ENCODE data around the gene LCAT.

Gene LCAT

DNA sequence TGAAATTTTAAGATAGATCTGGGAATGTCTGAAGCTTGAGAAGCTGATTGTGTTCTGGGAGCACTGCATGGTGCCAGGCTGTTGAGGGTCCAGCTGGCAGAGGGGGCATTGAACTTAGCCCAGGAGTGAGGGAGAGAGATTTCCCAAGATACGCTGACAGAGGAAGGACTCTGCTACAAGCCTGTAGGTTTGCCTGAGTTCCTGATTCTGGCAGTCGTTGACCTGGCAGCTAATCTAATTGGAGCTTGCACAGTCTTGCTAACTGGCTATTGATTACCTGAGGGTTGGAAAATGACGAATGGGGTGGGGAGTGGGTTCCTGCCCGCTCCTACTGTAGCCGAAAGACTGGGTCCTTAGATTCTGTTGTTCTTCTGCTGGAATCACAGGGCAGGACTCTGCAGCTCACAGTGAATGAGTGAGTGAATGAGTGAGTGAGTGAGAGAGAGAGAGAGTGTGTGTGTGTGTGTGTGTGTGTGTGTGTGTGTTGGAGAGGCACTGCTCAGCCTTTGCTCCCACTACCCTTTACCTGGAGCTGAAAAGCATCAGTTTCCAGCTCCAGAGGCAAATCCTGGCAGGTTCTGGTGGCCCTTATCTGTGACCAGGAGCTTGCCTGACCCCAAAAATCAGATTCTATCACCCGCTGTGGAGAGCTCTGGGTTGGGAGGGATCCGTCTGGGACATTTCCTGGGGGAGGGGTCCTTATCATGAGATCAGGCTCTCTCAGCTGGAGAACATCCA is 29.0 kb downstream of the LCAT start:
- in situ Hi-C loops (cut with MboI; ENCODE audit: low pct_unique_long_range_greater_than_20kb, low sequenced_read_pairs, unreplicated experiment): loop anchor here (25.0 kb wide), 1 partner anchor 378 kb away; the partner anchor contains the start of gene RIPOR1
- no peak for DNase-seq (ENCODE audit: low spot score)
- TF ChIP-seq, protein P1, sequence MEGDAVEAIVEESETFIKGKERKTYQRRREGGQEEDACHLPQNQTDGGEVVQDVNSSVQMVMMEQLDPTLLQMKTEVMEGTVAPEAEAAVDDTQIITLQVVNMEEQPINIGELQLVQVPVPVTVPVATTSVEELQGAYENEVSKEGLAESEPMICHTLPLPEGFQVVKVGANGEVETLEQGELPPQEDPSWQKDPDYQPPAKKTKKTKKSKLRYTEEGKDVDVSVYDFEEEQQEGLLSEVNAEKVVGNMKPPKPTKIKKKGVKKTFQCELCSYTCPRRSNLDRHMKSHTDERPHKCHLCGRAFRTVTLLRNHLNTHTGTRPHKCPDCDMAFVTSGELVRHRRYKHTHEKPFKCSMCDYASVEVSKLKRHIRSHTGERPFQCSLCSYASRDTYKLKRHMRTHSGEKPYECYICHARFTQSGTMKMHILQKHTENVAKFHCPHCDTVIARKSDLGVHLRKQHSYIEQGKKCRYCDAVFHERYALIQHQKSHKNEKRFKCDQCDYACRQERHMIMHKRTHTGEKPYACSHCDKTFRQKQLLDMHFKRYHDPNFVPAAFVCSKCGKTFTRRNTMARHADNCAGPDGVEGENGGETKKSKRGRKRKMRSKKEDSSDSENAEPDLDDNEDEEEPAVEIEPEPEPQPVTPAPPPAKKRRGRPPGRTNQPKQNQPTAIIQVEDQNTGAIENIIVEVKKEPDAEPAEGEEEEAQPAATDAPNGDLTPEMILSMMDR (IDR thresholded peaks at IDR 0.05; ENCODE audit: extremely low read depth, insufficient read depth, missing control alignments): no peak

DNA sequence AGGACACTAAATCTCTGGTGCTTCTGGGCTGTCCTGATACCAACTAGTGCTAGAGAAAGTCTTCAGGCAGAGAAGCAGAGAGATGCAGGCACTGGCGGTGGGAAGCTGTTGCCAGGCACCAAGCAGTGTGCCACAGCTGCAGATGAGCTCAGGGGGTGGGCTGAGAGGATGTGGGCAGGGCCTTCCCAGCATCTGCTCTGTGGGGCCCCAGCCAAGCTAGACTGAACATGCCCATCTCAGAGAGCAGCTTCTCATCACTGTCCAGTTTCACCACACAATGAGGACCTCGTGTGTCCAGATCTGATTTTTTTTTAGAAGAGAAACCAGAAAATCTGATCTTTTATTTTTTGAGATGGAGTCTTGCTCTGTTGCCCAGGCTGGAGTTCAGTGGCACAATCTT is 33.8 kb downstream of the LCAT start:
- no peak for DNase-seq (ENCODE audit: low spot score)
- TF ChIP-seq, protein P1 (IDR thresholded peaks at IDR 0.05; ENCODE audit: extremely low read depth, insufficient read depth, missing control alignments): no peak
- in situ Hi-C loops (cut with MboI; ENCODE audit: low pct_unique_long_range_greater_than_20kb, low sequenced_read_pairs, unreplicated experiment): loop anchor here (25.0 kb wide), 1 partner anchor 373 kb away; the partner anchor contains the start of gene RIPOR1

DNA sequence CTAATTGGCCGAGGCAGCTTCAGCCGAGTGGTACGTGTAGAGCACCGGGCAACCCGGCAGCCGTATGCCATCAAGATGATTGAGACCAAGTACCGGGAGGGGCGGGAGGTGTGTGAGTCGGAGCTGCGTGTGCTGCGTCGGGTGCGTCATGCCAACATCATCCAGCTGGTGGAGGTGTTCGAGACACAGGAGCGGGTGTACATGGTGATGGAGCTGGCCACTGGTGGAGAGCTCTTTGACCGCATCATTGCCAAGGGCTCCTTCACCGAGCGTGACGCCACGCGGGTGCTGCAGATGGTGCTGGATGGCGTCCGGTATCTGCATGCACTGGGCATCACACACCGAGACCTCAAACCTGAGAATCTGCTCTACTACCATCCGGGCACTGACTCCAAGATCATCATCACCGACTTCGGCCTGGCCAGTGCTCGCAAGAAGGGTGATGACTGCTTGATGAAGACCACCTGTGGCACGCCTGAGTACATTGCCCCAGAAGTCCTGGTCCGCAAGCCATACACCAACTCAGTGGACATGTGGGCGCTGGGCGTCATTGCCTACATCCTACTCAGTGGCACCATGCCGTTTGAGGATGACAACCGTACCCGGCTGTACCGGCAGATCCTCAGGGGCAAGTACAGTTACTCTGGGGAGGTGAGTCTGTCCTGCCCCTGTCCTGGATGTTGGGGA is 34.7 kb downstream of the LCAT start:
- in situ Hi-C loops (cut with MboI; ENCODE audit: low pct_unique_long_range_greater_than_20kb, low sequenced_read_pairs, unreplicated experiment): loop anchor here (25.0 kb wide), 1 partner anchor 372 kb away; the partner anchor contains the start of gene RIPOR1
- TF ChIP-seq, protein P1 (IDR thresholded peaks at IDR 0.05; ENCODE audit: extremely low read depth, insufficient read depth, missing control alignments): no peak
- no peak for DNase-seq (ENCODE audit: low spot score)

DNA sequence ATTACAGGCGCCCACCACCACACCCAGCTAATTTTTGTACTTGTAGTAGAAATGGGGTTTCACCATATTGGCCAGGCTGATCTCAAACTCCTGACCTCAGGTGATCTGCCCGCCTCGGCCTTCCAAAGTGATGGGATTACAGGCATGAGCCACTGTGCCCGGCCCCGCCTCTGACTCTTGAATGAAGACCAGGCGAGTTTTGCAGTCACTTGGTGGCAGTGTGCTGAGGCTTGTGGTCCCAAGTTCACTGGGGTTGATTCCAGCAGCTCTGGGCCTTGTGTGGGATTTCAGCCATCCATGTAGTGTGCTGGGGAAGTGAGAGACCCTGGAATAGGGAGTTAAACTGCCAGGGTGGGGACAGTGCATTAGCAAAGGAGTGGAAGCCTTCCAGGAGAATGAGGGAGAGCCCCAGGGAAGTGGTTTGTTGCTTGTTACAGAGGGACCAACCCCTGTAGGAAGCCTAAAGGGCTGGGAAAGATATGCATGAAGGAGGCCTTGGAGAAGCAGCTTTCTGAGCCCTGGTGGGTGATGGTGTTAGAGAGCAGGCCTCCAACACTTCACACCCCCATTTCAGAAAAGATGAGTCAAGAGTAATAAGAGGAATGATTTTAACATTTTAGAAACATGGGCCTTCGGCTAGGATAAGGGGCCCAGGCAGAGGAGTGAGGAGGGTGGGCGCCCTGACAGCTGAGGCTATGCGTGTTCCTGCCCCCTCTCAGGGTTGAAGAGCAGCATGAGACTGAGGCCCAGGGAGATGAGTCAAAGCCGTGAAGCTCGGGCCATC is 36.3 kb downstream of the LCAT start:
- no peak for DNase-seq (ENCODE audit: low spot score)
- TF ChIP-seq, protein P1 (IDR thresholded peaks at IDR 0.05; ENCODE audit: extremely low read depth, insufficient read depth, missing control alignments): no peak
- in situ Hi-C loops (cut with MboI; ENCODE audit: low pct_unique_long_range_greater_than_20kb, low sequenced_read_pairs, unreplicated experiment): loop anchor here (25.0 kb wide), 1 partner anchor 370 kb away; the partner anchor contains the start of gene RIPOR1

DNA sequence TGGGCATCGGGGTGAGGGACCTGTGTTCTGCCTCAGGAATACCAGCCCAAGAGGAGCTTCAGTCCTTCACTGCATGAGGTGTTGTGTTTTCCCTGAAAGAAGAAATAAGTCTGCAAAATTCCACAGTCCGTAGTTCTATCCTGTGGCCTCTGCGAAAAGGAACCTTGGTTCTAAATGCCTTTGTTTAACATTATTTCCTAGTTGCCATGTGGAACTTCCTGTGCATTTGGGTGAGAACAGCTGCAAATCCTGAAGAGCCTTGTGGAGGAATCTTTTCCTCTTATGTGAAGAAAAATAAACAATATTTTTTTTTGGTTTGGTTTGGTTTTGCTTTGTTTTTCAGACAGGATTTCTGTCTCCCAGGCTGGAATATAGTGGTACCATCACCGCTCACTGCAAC is 41.1 kb downstream of the LCAT start:
- in situ Hi-C loops (cut with MboI; ENCODE audit: low pct_unique_long_range_greater_than_20kb, low sequenced_read_pairs, unreplicated experiment): loop anchor here (25.0 kb wide), 1 partner anchor 366 kb away; the partner anchor contains the start of gene RIPOR1
- TF ChIP-seq, protein P1 (IDR thresholded peaks at IDR 0.05; ENCODE audit: extremely low read depth, insufficient read depth, missing control alignments): no peak
- DNase-seq (ENCODE audit: low spot score): no peak

DNA sequence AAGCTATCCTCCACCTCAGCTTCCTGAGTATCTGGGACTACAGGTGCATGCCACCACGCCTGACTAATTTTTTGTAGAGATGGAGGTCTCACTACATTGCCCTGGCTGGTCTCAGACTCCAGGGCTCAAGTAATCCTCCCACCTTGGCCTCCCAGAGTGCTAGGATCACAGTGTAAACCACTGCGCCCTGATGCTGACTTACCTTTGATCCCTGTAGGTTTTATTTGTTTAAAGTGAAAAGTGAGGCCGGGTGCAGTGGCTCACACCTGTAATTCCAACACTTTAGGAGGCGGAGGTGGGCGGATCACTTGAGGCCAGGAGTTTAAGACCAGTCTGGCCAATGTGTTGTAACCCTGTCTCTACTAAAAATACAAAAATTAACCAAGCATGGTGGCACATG is 42.2 kb downstream of the LCAT start:
- no peak for DNase-seq (ENCODE audit: low spot score)
- TF ChIP-seq, protein P1 (IDR thresholded peaks at IDR 0.05; ENCODE audit: extremely low read depth, insufficient read depth, missing control alignments): no peak
- in situ Hi-C loops (cut with MboI; ENCODE audit: low pct_unique_long_range_greater_than_20kb, low sequenced_read_pairs, unreplicated experiment): loop anchor here (25.0 kb wide), 1 partner anchor 364 kb away; the partner anchor contains the start of gene RIPOR1
